Endothelial cell of umbilical vein (primary cell): ENCODE results near the gene REEP3. TPM values are rescaled to one million over a fixed set of nuclear protein-coding genes. Genes with fewer than 3 reads are reported as not detected.

Experiments used
- BruUV-seq: library from RNA; stranded (reverse); fragments of 400-500 nt; replicated peaks from 2 replicates; lab custom pipeline; 2021; lab: Mats Ljungman, UMichigan
- CTCF ChIA-PET: fragments of 300-600, 350-600 bp; sonication (Branson Sonifier 250); formaldehyde crosslinking; loops from one replicate; lab custom pipeline; 2021; ENCODE audit warnings: antibody characterized with exemption, inconsistent platforms; lab: Charles Lee
- POLR2A ChIA-PET: fragments of 300-600, 350-600 bp; sonication (Branson Sonifier 250); formaldehyde crosslinking; loops from one replicate; lab custom pipeline; 2021; ENCODE audit warnings: antibody characterized with exemption, inconsistent platforms; lab: Charles Lee
- DNase-seq: peaks from one replicate; pipeline ENCODE4 v3.0.0-alpha.2; 2011; ENCODE audit warnings: low read depth, low spot score
- FAIRE-seq: peaks from 2 replicates; lab custom pipeline; 2011; peaks lifted over from hg19 to GRCh38; lab: Jason Lieb, UNC
- H2AFZ ChIP-seq: 2 replicates; pipeline ENCODE4 v1.6.0; 2012; ENCODE audit warnings: low read depth, low read length, control low read depth, inconsistent platforms
- H3K27ac ChIP-seq: 2 replicates; pipeline ENCODE4 v1.5.1; 2011; ENCODE audit warnings: low read depth, mild to moderate bottlenecking, control low read depth, low read length, moderate library complexity; ENCODE audit not compliant: insufficient read depth
- H3K27me3 ChIP-seq, 2 experiments: 2 replicates each; pipeline versions ENCODE4 v1.6.0 to v1.6.1; 2011; ENCODE audit warnings: low read length in 2 of 2, mixed read lengths in 1 of 2; ENCODE audit not compliant: control insufficient read depth in 2 of 2, insufficient read depth in 2 of 2
- H3K36me3 ChIP-seq, 2 experiments: 2 replicates in 1 of 2; 3 replicates in 1 of 2; pipeline ENCODE4 v1.5.1; 2011; ENCODE audit warnings: low read length in 2 of 2, mild to moderate bottlenecking in 1 of 2, moderate library complexity in 1 of 2; ENCODE audit not compliant: control insufficient read depth in 2 of 2, insufficient read depth in 2 of 2; ENCODE audit errors: extremely low read depth in 1 of 2
- H3K4me1 ChIP-seq: 3 replicates; pipeline ENCODE4 v1.5.1; 2011; ENCODE audit warnings: mild to moderate bottlenecking, low read length; ENCODE audit not compliant: control insufficient read depth, insufficient read depth; ENCODE audit errors: extremely low read depth
- H3K4me2 ChIP-seq: 2 replicates; pipeline ENCODE4 v1.6.1; 2011; ENCODE audit warnings: low read length, control low read depth, mixed read lengths; ENCODE audit not compliant: insufficient read depth
- H3K4me3 ChIP-seq, 3 experiments: fragments of 200-600 bp in 1 of 3; sonication (generic), shearing (Covaris generic) in 1 of 3; replicated peaks in 1 of 3; 2 replicates each; pipeline ENCODE4 v1.5.1; 2011 to 2016; ENCODE audit warnings: control low read depth in 3 of 3, low read length in 3 of 3, mild to moderate bottlenecking in 2 of 3, inconsistent platforms in 1 of 3, low read depth in 1 of 3, moderate library complexity in 1 of 3; ENCODE audit not compliant: insufficient read depth in 1 of 3
- H3K79me2 ChIP-seq: 2 replicates; pipeline ENCODE4 v1.6.0; 2012; ENCODE audit warnings: low read length, inconsistent platforms; ENCODE audit not compliant: control insufficient read depth, insufficient read depth
- H3K9ac ChIP-seq: replicated peaks from 2 replicates; pipeline ENCODE3; 2011; ENCODE audit warnings: low read length, control low read depth; ENCODE audit not compliant: insufficient read depth; ENCODE audit errors: extremely low read depth
- H3K9me1 ChIP-seq: replicated peaks from 3 replicates; pipeline ENCODE4 v1.6.0; 2011; ENCODE audit warnings: mild to moderate bottlenecking, low read length; ENCODE audit not compliant: control insufficient read depth, insufficient read depth; ENCODE audit errors: extremely low read depth
- H3K9me3 ChIP-seq: replicated peaks from 2 replicates; pipeline ENCODE4 v1.5.1; 2012; ENCODE audit warnings: low read length, inconsistent platforms; ENCODE audit not compliant: control insufficient read depth, insufficient read depth
- H4K20me1 ChIP-seq: replicated peaks from 2 replicates; pipeline ENCODE3; 2011; ENCODE audit warnings: mild to moderate bottlenecking, low read length; ENCODE audit not compliant: control insufficient read depth, insufficient read depth; ENCODE audit errors: extremely low read depth
- CTCF ChIP-seq, 2 donors: IDR thresholded peaks; 1 replicate in 1 of 2; 2 replicates in 1 of 2; pipeline ENCODE4 v1.5.1; 2011; ENCODE audit warnings: low read length in 2 of 2, mild to moderate bottlenecking in 2 of 2, moderate library complexity in 2 of 2, control low read depth in 1 of 2, inconsistent platforms in 1 of 2, low read depth in 1 of 2; ENCODE audit not compliant: insufficient read depth in 1 of 2; ENCODE audit errors: extremely low read depth in 1 of 2
- EZH2 ChIP-seq: IDR thresholded peaks from 2 replicates; pipeline ENCODE4 v1.6.1; 2012; ENCODE audit warnings: borderline replicate concordance, low read depth, mild to moderate bottlenecking, moderate library complexity, low read length, inconsistent platforms; ENCODE audit not compliant: severe bottlenecking
- FOS ChIP-seq: IDR thresholded peaks from 2 replicates; pipeline ENCODE4 v1.6.1; 2011; ENCODE audit warnings: mild to moderate bottlenecking, low read length, moderate library complexity, borderline replicate concordance; ENCODE audit not compliant: insufficient read depth
- GATA2 ChIP-seq: IDR thresholded peaks from 2 replicates; pipeline ENCODE4 v1.7.0; 2011; ENCODE audit warnings: low read depth, mild to moderate bottlenecking, moderate library complexity, mixed read lengths, low read length; ENCODE audit not compliant: insufficient read length, insufficient read depth
- JUN ChIP-seq: IDR thresholded peaks from 2 replicates; pipeline ENCODE4 v1.6.1; 2011; ENCODE audit warnings: borderline replicate concordance, low read depth; ENCODE audit not compliant: insufficient read length, insufficient read depth
- MAX ChIP-seq: IDR thresholded peaks from 2 replicates; pipeline ENCODE4 v1.6.1; 2011; ENCODE audit not compliant: insufficient read depth, insufficient read length
- MYC ChIP-seq: IDR thresholded peaks from one replicate; pipeline ENCODE4 v1.6.1; 2011; ENCODE audit warnings: mild to moderate bottlenecking, low read depth, low read length
- POLR2A ChIP-seq: IDR thresholded peaks from 2 replicates; pipeline ENCODE4 v1.6.1; 2012; ENCODE audit warnings: low read depth, mild to moderate bottlenecking, control low read depth, low read length
- POLR2AphosphoS5 ChIP-seq: IDR thresholded peaks from 2 replicates; pipeline ENCODE4 v1.6.1; 2012; ENCODE audit warnings: low read depth, mild to moderate bottlenecking, control low read depth, low read length, moderate library complexity; ENCODE audit not compliant: insufficient read depth
- dilution Hi-C: fragments of 300-500 bp; cut with MboI; formaldehyde crosslinking; loops from one replicate; pipeline ENCODE4 v1.15.0; 2019; ENCODE audit warnings: low sequenced_read_pairs; ENCODE audit not compliant: extremely low pct_ligation_motif_present
- intact Hi-C: fragments of 100-400 bp; cut with micrococcal nuclease; formaldehyde crosslinking; loops from one replicate; pipeline ENCODE4 v1.10.0; 2022
- polyA plus RNA-seq, 4 experiments: library from polyadenylated mRNA; depleted of rRNA in 3 of 4; stranded (reverse) in 3 of 4; unstranded in 1 of 4; fragments of >200 nt; gene quantifications; 2 replicates each; pipeline versions ENCODE4 v1.2.1 to v1.2.3, GENCODE V29; 2011 to 2012; ENCODE audit warnings: missing spikeins in 1 of 4
- total RNA-seq: library from RNA; stranded (reverse); gene quantifications from 2 replicates; pipeline ENCODE4 v1.2.3, GENCODE V29; 2021

Gene REEP3
- total and polyA plus RNA-seq, 2 donors (not counting 3 experiments of a cell fraction or from before 2014, with no cell fraction given), result 12.3 to 48.3 TPM

- Histone ChIP-seq H3K36me3 (peaks cover 0 to 2% of the 10 kb centered on the region in 2 experiments), H3K9ac (no peak overlapping the region), H3K4me3 (no peak overlapping the region), H3K4me1 (no peaks in the 10 kb centered on the region), H3K9me3 (no peaks in the 10 kb centered on the region), H4K20me1 (peaks cover 2% of the 10 kb centered on the region), H3K9me1 (no peaks in the 10 kb centered on the region), H3K27me3 (no peaks in the 10 kb centered on the region), H2AFZ (no peak overlapping the region), H3K27ac (no peak overlapping the region), H3K79me2 (no peaks in the 10 kb centered on the region), H3K4me2 (no peak overlapping the region)
- BruUV-seq, result no TSS peak
- DNase-seq (no peak), FAIRE-seq (no peak)
- intact Hi-C loops (no loop called here), dilution Hi-C loops (no loop called here)
- no peak for TF ChIP-seq FOS
- no peak for TF ChIP-seq MYC
- TF ChIP-seq GATA2, result no peak
- TF ChIP-seq POLR2AphosphoS5, result no peak
- no peak for TF ChIP-seq MAX
- TF ChIP-seq EZH2, result no peak
- TF ChIP-seq CTCF (IDR thresholded peaks at IDR 0.05; ENCODE audit: extremely low read depth in 1 of 2, insufficient read depth in 1 of 2, low read depth in 1 of 2, low read length in 2 of 2), result no peak
- TF ChIP-seq JUN, result no peak
- no peak for TF ChIP-seq POLR2A
- CTCF ChIA-PET, result interaction anchor here (0.7 kb wide), 1 partner anchor 57 kb away, joined by 3 read pairs; no protein-coding TSS in a partner anchor
- POLR2A ChIA-PET, result no interaction called here
These were observed 97.4 kb downstream of the REEP3 start for GRCh38 chr10:63618552-63618951.
